Fibroblast of villous mesenchyme (primary cell): ENCODE data around the gene HSD17B10. TPM values are rescaled to one million over a fixed set of nuclear protein-coding genes. Genes with fewer than 3 reads are reported as not detected.

ENCODE experiments used
- DNase-seq: peaks from one replicate; pipeline ENCODE4 v3.0.0-alpha.2; 2010; ENCODE audit warnings: low read depth
- H3K4me3 ChIP-seq: 2 replicates; pipeline ENCODE4 v1.5.1; 2011; ENCODE audit warnings: low read depth, mild to moderate bottlenecking, low read length
- CTCF ChIP-seq: IDR thresholded peaks from 2 replicates; pipeline ENCODE4 v1.5.1; 2012; ENCODE audit warnings: low read depth, mild to moderate bottlenecking, low read length; ENCODE audit not compliant: insufficient read depth
- total RNA-seq: library from RNA; depleted of rRNA; stranded (reverse); fragments of >200 nt; gene quantifications from 2 replicates; pipeline ENCODE4 v1.2.3, GENCODE V29; 2012

Gene HSD17B10
- total RNA-seq, 1 donor = 62.6 TPM

GRCh38 chrX:53447441-53447840 is 13.3 kb upstream of the HSD17B10 start:
- no peak for DNase-seq
- TF ChIP-seq CTCF = no peak

GRCh38 chrX:53445977-53446376 is 11.8 kb upstream of the HSD17B10 start:
- TF ChIP-seq CTCF = peak; percentile 72
- peak; percentile 38 for DNase-seq
- no peak overlapping the region for H3K4me3 ChIP-seq

More at GRCh38 chrX:53447441-53447840, 13.3 kb upstream of the HSD17B10 start:
- H3K4me3 ChIP-seq = no peak overlapping the region

GRCh38 chrX:53442322-53442631 is 8.1 kb upstream of the HSD17B10 start:
- no peak overlapping the region for H3K4me3 ChIP-seq
- no peak for DNase-seq
- TF ChIP-seq CTCF = no peak

GRCh38 chrX:53441531-53442321 is 7.6 kb upstream of the HSD17B10 start:
- peak overlapping the region; percentile 52 for H3K4me3 ChIP-seq
- no peak for TF ChIP-seq CTCF
- DNase-seq = peak; percentile 55

- TF ChIP-seq CTCF = no peak
- peak overlapping the region; percentile 52 for H3K4me3 ChIP-seq
- DNase-seq = peak; percentile 79
Measured at GRCh38 chrX:53440621-53441517, 6.7 kb upstream of the HSD17B10 start.

GRCh38 chrX:53440101-53440500 is 5.9 kb upstream of the HSD17B10 start:
- no peak for DNase-seq
- peak overlapping the region; percentile 52 for H3K4me3 ChIP-seq
- no peak for TF ChIP-seq CTCF
